ENCODE results near the gene TBC1D7.

DNA sequence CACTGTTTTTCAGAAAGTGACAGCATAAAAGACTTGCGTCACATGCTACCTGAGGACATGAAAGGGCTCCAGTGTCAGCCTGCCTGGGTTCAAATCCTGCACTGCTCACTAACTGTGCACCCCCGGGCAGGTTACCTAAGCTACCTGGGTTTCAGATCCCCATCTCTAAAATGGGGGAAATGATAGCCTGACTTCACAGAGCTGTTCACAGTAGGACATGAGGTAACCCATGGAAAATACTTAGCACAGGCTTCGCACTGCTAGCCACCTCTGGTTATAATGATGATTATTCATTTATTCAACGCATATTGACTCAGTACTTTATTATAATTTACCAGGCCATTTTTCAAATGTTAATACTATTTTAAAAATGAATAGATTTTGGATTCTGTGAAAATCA lies 23.0 kb downstream of the TBC1D7 start:
- TF ChIP-seq, protein P1, sequence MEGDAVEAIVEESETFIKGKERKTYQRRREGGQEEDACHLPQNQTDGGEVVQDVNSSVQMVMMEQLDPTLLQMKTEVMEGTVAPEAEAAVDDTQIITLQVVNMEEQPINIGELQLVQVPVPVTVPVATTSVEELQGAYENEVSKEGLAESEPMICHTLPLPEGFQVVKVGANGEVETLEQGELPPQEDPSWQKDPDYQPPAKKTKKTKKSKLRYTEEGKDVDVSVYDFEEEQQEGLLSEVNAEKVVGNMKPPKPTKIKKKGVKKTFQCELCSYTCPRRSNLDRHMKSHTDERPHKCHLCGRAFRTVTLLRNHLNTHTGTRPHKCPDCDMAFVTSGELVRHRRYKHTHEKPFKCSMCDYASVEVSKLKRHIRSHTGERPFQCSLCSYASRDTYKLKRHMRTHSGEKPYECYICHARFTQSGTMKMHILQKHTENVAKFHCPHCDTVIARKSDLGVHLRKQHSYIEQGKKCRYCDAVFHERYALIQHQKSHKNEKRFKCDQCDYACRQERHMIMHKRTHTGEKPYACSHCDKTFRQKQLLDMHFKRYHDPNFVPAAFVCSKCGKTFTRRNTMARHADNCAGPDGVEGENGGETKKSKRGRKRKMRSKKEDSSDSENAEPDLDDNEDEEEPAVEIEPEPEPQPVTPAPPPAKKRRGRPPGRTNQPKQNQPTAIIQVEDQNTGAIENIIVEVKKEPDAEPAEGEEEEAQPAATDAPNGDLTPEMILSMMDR (conservative IDR thresholded peaks at IDR 0.05; ENCODE audit: low read depth, low read length): no peak
- no peak for TF ChIP-seq EZH2 (IDR thresholded peaks at IDR 0.05; ENCODE audit: borderline replicate concordance, low read depth, low read length, poor library complexity, severe bottlenecking)

Measured in A673 (cell line).